Urinary bladder (tissue), 4 donors: ENCODE results near the gene GPR160. TPM values are rescaled to one million over a fixed set of nuclear protein-coding genes. Genes with fewer than 3 reads are reported as not detected.
A peak's percentile ranks its signal among the peaks of the same experiment; 100 is the strongest.

ENCODE experiments used
- DNase-seq: peaks from one replicate; pipeline ENCODE4 v3.0.0-alpha.2; 2015; ENCODE audit errors: extremely low spot score
- H3K27ac ChIP-seq: one replicate; pipeline ENCODE4 v1.5.1; 2013; ENCODE audit warnings: low read depth, mild to moderate bottlenecking, moderate library complexity
- H3K36me3 ChIP-seq: one replicate; pipeline ENCODE4 v1.6.1; 2013; ENCODE audit warnings: mild to moderate bottlenecking, moderate library complexity; ENCODE audit not compliant: insufficient read depth
- H3K4me1 ChIP-seq: one replicate; pipeline ENCODE4 v1.6.1; 2013; ENCODE audit warnings: mild to moderate bottlenecking, moderate library complexity; ENCODE audit not compliant: insufficient read depth
- H3K4me3 ChIP-seq: one replicate; pipeline ENCODE4 v1.5.1; 2013; ENCODE audit warnings: low read depth, low read length
- WGBS: extraction: QIAGEN DNeasy Blood & Tissue Kit; methylation state at CpG from one replicate; pipeline ENCODE4 v1.1.7; 2013; 5-methylcytosine and 5-hydroxymethylcytosine counted together
- polyA plus RNA-seq: library from polyadenylated mRNA; stranded (reverse); fragments of 200-250 nt; gene quantifications from one replicate; pipeline ENCODE4 v1.2.3, GENCODE V29; 2013
- total RNA-seq: library from RNA; depleted of rRNA; stranded (reverse); fragments of >200 nt; gene quantifications from one replicate; pipeline ENCODE4 v1.2.3, GENCODE V29; 2014
- donor health status: healthy with polysubstance abuse.
- donor health status: healthy.

The GPR160 gene, protein sequence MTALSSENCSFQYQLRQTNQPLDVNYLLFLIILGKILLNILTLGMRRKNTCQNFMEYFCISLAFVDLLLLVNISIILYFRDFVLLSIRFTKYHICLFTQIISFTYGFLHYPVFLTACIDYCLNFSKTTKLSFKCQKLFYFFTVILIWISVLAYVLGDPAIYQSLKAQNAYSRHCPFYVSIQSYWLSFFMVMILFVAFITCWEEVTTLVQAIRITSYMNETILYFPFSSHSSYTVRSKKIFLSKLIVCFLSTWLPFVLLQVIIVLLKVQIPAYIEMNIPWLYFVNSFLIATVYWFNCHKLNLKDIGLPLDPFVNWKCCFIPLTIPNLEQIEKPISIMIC
- total RNA-seq, result 25.9 TPM
- polyA plus RNA-seq, result 4.0 TPM

- H3K36me3 ChIP-seq, result no peaks in the 10 kb centered on the region
- no peak within 1 kb of the TSS for H3K27ac ChIP-seq
- H3K4me3 ChIP-seq, result peak within 1 kb of the TSS; percentile 60
- WGBS, result 4% methylated on average over 78 of the region's 78 CpGs
- H3K4me1 ChIP-seq, result no peaks in the 10 kb centered on the region
- no peak for DNase-seq
Measured at GRCh38 chr3:170037463-170038433, at the start of gene GPR160. TSS of gene GPR160 (plus strand) at chr3:170037995. CDS start at chr3:170083973, 45,978 bp downstream.

GRCh38 chr3:169990431-169990830 is 47.4 kb upstream of the GPR160 start:
- Histone ChIP-seq H3K36me3 (peaks cover 3% of the 10 kb centered on the region), H3K4me3 (no peak overlapping the region), H3K4me1 (no peaks in the 10 kb centered on the region), H3K27ac (no peak overlapping the region)
- DNase-seq, result no peak
- WGBS, result 95% methylated on average over 4 of the region's 4 CpGs

GRCh38 chr3:169992156-169992555 is 45.6 kb upstream of the GPR160 start:
- peaks cover 3% of the 10 kb centered on the region for H3K36me3 ChIP-seq
- H3K4me1 ChIP-seq, result no peaks in the 10 kb centered on the region
- no peak overlapping the region for H3K4me3 ChIP-seq
- no peak for DNase-seq
- no peak overlapping the region for H3K27ac ChIP-seq
- 66% methylated on average over 3 of the region's 3 CpGs for WGBS

DNA sequence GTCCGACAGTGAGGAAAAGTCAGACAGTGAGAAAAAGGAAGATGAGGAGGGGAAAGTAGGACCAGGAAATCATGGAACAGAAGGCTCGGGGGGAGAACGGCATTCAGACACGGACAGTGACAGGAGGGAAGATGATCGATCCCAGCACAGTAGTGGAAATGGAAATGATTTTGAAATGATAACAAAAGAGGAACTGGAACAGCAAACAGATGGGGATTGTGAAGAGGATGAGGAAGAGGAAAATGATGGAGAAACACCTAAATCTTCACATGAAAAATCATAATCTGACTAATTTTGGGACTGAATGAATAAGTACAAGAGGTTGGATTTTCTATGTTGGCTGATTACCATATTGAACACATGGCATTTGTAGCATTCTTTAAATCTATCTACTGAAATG is 45.0 kb upstream of the GPR160 start:
- WGBS, result 81% methylated on average over 5 of the region's 5 CpGs
- Histone ChIP-seq H3K4me1 (no peaks in the 10 kb centered on the region), H3K4me3 (no peak overlapping the region), H3K36me3 (peaks cover 2% of the 10 kb centered on the region), H3K27ac (no peak overlapping the region)
- no peak for DNase-seq

GRCh38 chr3:169993761-169994160 is 44.0 kb upstream of the GPR160 start:
- no peak for DNase-seq
- 86% methylated on average over 3 of the region's 3 CpGs for WGBS
- no peak overlapping the region for H3K27ac ChIP-seq
- H3K4me3 ChIP-seq, result no peak overlapping the region
- H3K4me1 ChIP-seq, result no peaks in the 10 kb centered on the region
- no peaks in the 10 kb centered on the region for H3K36me3 ChIP-seq

- Histone ChIP-seq H3K4me1 (no peaks in the 10 kb centered on the region), H3K36me3 (no peaks in the 10 kb centered on the region), H3K4me3 (no peak overlapping the region), H3K27ac (no peak overlapping the region)
- no peak for DNase-seq
- WGBS, result 95% methylated on average over 2 of the region's 2 CpGs
Measured at GRCh38 chr3:169996063-169996462, 41.7 kb upstream of the GPR160 start.

GRCh38 chr3:169998668-169999131 is 39.1 kb upstream of the GPR160 start:
- DNase-seq, result no peak
- H3K27ac ChIP-seq, result no peak overlapping the region
- no peaks in the 10 kb centered on the region for H3K4me1 ChIP-seq
- WGBS, result 61% methylated on average over 2 of the region's 2 CpGs
- no peak overlapping the region for H3K4me3 ChIP-seq
- no peaks in the 10 kb centered on the region for H3K36me3 ChIP-seq

DNA sequence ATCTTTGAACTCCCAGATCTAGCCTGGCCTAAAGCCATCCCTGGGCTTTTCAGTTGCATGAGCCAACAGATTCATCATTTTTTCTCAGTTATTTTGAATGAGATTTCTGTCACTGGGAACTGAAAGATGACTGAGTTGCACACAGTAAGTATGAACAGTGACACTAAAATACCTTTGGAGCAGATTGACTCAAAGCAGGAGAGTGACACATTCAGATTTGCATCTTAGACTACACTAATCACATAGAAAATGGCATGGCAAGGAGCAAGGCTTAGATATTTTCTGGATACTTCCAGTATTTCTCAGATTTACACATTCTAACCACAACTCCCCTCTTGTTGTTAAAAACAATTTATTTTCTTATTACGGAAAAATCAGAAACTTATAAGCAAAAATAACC is 38.4 kb upstream of the GPR160 start:
- H3K27ac ChIP-seq, result no peak overlapping the region
- H3K36me3 ChIP-seq, result no peaks in the 10 kb centered on the region
- DNase-seq, result no peak
- H3K4me1 ChIP-seq, result no peaks in the 10 kb centered on the region
- 99% methylated on average over 1 of the region's 1 CpG for WGBS
- H3K4me3 ChIP-seq, result no peak overlapping the region

DNA sequence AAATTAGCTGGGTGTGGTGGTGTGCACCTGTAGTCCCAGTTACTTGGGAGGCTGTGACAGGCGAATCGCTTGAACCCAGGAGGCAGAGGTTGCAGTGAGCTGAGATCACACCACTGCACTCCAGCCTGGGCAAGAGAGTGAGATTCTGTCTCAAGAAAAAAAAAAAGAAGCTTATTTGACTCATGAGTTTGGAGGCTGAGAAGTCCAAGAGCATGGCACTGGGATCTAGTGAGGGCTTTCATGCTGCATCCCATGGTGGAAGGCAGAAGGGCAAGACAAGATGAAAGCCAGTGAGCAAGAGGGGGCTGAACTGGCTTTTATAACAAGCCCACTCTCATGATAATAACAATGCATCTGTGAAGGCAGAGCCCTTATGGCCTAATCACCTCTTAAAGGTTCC is 37.7 kb upstream of the GPR160 start:
- H3K36me3 ChIP-seq, result no peaks in the 10 kb centered on the region
- no peak for DNase-seq
- 97% methylated on average over 2 of the region's 2 CpGs for WGBS
- H3K27ac ChIP-seq, result no peak overlapping the region
- H3K4me1 ChIP-seq, result no peaks in the 10 kb centered on the region
- H3K4me3 ChIP-seq, result no peak overlapping the region

DNA sequence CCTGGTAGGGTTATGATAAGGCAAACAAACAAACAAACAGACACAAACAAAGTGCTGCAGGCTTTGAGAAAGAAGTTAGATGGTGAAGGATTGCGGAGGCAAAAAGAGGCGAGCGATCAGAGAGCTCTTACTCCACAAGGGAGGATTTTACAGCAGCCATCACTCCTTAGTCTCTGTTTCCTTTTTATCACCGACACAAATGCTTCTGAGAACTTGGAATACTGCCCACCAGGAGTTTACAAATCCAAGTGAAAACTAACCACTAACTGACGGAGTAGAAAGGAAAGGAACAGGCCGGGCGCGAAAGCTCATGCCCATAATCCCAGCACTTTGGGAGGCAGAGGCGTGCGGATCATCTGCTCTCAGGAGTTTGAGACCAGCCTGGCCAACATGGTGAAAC is 35.6 kb upstream of the GPR160 start:
- no peaks in the 10 kb centered on the region for H3K36me3 ChIP-seq
- H3K4me1 ChIP-seq, result no peaks in the 10 kb centered on the region
- DNase-seq, result no peak
- H3K4me3 ChIP-seq, result no peak overlapping the region
- no peak overlapping the region for H3K27ac ChIP-seq
- WGBS, result 58% methylated on average over 10 of the region's 10 CpGs

- no peaks in the 10 kb centered on the region for H3K36me3 ChIP-seq
- no peak for DNase-seq
- no peak overlapping the region for H3K4me3 ChIP-seq
- no peaks in the 10 kb centered on the region for H3K4me1 ChIP-seq
- H3K27ac ChIP-seq, result no peak overlapping the region
- WGBS, result 59% methylated on average over 1 of the region's 1 CpG
Measured at GRCh38 chr3:170002879-170003278, 34.9 kb upstream of the GPR160 start.

GRCh38 chr3:170003881-170004356 is 33.9 kb upstream of the GPR160 start:
- Histone ChIP-seq H3K36me3 (no peaks in the 10 kb centered on the region), H3K27ac (no peak overlapping the region), H3K4me3 (no peak overlapping the region), H3K4me1 (no peaks in the 10 kb centered on the region)
- 69% methylated on average over 2 of the region's 2 CpGs for WGBS
- no peak for DNase-seq

DNA sequence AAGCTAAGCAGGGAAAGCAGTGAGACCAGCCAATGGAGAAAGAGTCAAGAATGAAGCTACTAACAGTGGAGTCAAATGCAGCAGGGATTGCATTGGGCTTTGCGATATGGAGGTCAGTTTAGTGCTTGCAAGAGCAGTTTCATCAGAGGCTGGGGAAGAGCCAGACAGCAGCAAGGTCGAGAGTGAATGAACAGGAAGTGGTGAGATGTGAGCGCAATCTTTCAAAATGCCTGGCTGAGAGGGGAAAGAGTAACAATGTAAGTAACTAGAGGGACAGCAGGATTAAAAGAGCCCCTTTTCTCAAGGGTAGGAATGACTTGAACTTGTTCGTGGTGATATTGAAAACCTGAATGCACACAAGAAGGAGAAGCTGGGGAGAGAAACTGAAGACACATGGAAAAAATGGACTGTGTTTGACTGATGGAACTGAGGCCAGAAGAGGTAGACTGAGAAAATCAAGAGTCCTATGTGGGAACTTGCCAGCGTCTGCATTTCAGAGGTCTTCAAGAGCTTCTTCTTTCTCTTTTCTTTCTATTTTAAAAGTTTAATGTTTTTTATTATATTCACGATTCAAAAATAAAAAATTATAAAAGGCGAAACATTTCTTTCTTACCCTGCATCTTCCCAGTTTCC is 30.6 kb upstream of the GPR160 start:
- Histone ChIP-seq H3K4me1 (no peaks in the 10 kb centered on the region), H3K27ac (no peak overlapping the region), H3K36me3 (no peaks in the 10 kb centered on the region), H3K4me3 (no peak overlapping the region)
- no peak for DNase-seq
- 71% methylated on average over 7 of the region's 7 CpGs for WGBS
